GM13977 (cell line): Measurements from ENCODE around the gene TCERG1.
A peak's percentile ranks its signal among the peaks of the same experiment; 100 is the strongest.

Source experiments
- DNase-seq: peaks from one replicate; pipeline ENCODE4 v3.0.0; 2012; ENCODE audit warnings: low spot score
- CTCF ChIP-seq: IDR thresholded peaks from 2 replicates; pipeline ENCODE4 v1.5.1; 2012; ENCODE audit warnings: mild to moderate bottlenecking, control low read depth; ENCODE audit not compliant: insufficient read depth; ENCODE audit errors: extremely low read depth, missing control alignments
- in situ Hi-C: fragments of 300-500 bp; cut with MboI; formaldehyde crosslinking; loops from one replicate; pipeline ENCODE4 v1.12.0; 2022; ENCODE audit warnings: low sequenced_read_pairs, low pct_unique_long_range_greater_than_20kb, mixed read lengths, inconsistent platforms; ENCODE audit not compliant: unreplicated experiment

The TCERG1 gene

GRCh38 chr5:146446861-146447733 is at the start of gene TCERG1:
Gene TCERG1, plus strand, starts transcription at chr5:146447333. Its CDS starts 17 bp downstream, at chr5:146447350.
- peak; percentile 74 for TF ChIP-seq CTCF
- in situ Hi-C loops = no loop called here

GRCh38 chr5:146398826-146399225 is 48.3 kb upstream of the TCERG1 start:
- no peak for DNase-seq
- TF ChIP-seq CTCF = no peak
- in situ Hi-C loops = no loop called here

More at GRCh38 chr5:146446861-146447733, at the start of gene TCERG1:
- DNase-seq = peak; percentile 89

- DNase-seq = no peak
- no peak for TF ChIP-seq CTCF
- in situ Hi-C loops = no loop called here
Measured at GRCh38 chr5:146399481-146399880, 47.7 kb upstream of the TCERG1 start.

- no peak for TF ChIP-seq CTCF
- DNase-seq = no peak
- in situ Hi-C loops = no loop called here
Measured at GRCh38 chr5:146400201-146400600, 46.9 kb upstream of the TCERG1 start.

DNA sequence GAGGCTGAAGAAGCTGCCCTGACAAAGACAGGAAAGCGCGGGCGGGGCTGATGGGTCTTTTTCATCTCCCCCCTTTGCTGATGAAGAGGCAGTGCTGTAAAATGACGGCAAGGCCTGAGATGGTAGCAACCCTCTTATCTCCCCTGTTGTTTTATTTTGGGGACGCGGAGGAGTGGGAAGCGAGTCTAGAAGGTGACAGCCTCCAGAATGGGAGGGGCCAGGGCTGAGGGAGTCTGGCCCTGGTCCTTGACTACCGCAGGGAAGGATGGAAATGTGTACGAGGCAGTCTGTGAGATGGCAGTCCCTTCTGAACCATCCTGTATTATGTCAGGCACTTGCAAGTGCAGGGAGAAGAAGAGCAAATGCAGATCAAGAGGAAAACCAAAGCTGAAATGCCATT is 46.1 kb upstream of the TCERG1 start:
- in situ Hi-C loops = no loop called here
- no peak for TF ChIP-seq CTCF
- no peak for DNase-seq

DNA sequence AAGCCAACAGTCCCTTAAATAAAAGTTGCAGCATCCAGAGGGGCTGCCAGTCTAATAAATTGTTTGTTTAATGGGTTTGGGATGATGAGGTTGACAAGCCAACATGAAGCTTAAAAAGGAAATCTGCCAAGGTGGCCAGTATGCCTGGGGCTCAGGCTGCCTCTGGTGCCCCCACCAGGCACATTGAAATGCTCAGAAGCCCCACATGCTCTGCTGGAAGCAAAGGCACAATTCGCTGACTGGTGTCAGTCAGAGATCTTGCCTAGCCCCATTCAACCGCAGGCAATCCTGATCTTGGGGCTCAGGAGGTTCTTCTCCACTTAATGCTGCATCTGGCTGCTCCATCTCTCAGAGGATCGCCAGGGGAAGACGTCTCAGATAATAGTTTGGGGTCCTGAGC is 44.2 kb upstream of the TCERG1 start:
- TF ChIP-seq CTCF = no peak
- in situ Hi-C loops = no loop called here
- DNase-seq = no peak
